ENCODE results near the gene ITCH. TPM values are rescaled to one million over a fixed set of nuclear protein-coding genes. Genes with fewer than 3 reads are reported as not detected.

ITCH gene
- total and polyA plus RNA-seq, 9 of the 15 experiments (the other 6 are each of a cell fraction or from before 2014, with no cell fraction given) = 7.5 to 53.0 (median 22.9) TPM

DNA sequence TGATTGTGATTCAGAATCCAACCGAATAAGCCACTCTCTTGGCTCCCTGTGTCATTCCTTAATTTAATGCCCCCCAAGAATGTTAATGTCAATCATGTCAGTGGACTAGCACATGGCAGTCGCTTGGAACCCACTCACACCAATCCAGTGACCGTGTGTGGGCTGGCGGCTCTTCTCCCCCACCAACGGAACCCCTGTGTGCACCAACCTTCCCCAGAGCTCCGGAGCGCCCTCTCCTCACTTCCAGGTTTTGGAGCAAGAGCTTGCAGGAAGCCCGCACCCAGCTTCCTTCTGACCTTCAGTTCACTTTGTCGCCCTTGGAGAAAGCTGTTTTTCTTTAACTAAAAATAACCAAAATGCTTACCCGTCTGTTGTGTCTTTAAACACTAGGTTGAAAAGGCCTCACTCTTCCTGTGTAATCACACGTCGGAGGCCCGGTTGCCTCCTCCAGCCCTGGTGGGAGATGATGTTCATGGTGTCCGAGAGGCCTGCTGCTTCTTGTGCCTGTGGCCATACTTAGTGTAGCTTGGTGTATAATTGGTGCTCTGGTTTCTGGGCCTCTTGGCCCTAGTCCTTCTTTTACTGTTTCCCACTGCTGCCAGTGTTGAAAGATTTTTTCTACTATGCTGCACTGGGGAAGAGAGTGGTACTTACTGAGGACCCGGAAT lies 177.7 kb downstream of the ITCH start:
- peaks cover 45% of the 10 kb centered on the region for H3K36me3 ChIP-seq (ENCODE audit: control insufficient read depth, insufficient read depth, low read length)

More for the DNA sequence above, 177.7 kb downstream of the ITCH start:
- Histone ChIP-seq H3K27me3 (ENCODE audit: control insufficient read depth in 2 of 2, insufficient read depth in 2 of 2, low read length in 2 of 2) (no peaks in the 10 kb centered on the region), H3K79me2 (ENCODE audit: control insufficient read depth, insufficient read depth, low read length) (no peaks in the 10 kb centered on the region), H3K27ac (ENCODE audit: extremely low read depth, low read depth, low read length) (no peak overlapping the region), H3K4me1 (replicated peaks in 1 of 2; ENCODE audit: control insufficient read depth in 2 of 2, insufficient read depth in 2 of 2, low read length in 2 of 2) (peaks cover 0 to 3% of the 10 kb centered on the region in 2 experiments; a peak in 2 of 5 replicates), H3K4me2 (ENCODE audit: insufficient read depth, low read length) (no peak overlapping the region), H4K20me1 (replicated peaks; ENCODE audit: control insufficient read depth, insufficient read depth, low read length) (no peaks in the 10 kb centered on the region), H3K9me1 (ENCODE audit: control insufficient read depth, insufficient read depth, low read length) (no peaks in the 10 kb centered on the region), H3K9me3 (replicated peaks; ENCODE audit: control insufficient read depth, insufficient read depth, low read depth, low read length) (no peaks in the 10 kb centered on the region), H2AFZ (ENCODE audit: low read depth, low read length) (no peak overlapping the region), H3K9ac (ENCODE audit: insufficient read depth in 1 of 2, low read depth in 2 of 2, low read length in 2 of 2) (no peak overlapping the region; a peak in 1 of 4 replicates), H3K4me3 (no peak overlapping the region)
- FAIRE-seq = no peak
- TF ChIP-seq TCFL5 (CRISPR knock-in tag; conservative IDR thresholded peaks at IDR 0.05) (no peak), BCOR (IDR thresholded peaks at IDR 0.05) (no peak), TRIM28 (IDR thresholded peaks at IDR 0.05) (no peak), XRCC5 (IDR thresholded peaks at IDR 0.05; ENCODE audit: low read depth, low read length) (no peak), SRSF3 (IDR thresholded peaks at IDR 0.05; ENCODE audit: insufficient read depth, low read length) (no peak), ZNF12 (CRISPR knock-in tag; IDR thresholded peaks at IDR 0.05) (no peak), ZNF766 (CRISPR knock-in tag; conservative IDR thresholded peaks at IDR 0.05) (no peak), SP2 (IDR thresholded peaks at IDR 0.05; ENCODE audit: extremely low read depth, low read depth, low read length, poor library complexity, severe bottlenecking) (no peak), SIN3A (IDR thresholded peaks at IDR 0.05; ENCODE audit: borderline replicate concordance in 2 of 2, control insufficient read depth in 1 of 2, low read depth in 2 of 2, low read length in 2 of 2) (no peak), NFATC3 (IDR thresholded peaks at IDR 0.05) (no peak), PML (IDR thresholded peaks at IDR 0.05; ENCODE audit: low read length) (no peak), ZNF717 (CRISPR knock-in tag; IDR thresholded peaks at IDR 0.05) (no peak), ARNT (IDR thresholded peaks at IDR 0.05) (no peak)
- 92% methylated on average over 15 of the region's 15 CpGs for WGBS (ENCODE audit: insufficient coverage, low coverage, missing lambda C conversion rate)
- no peak for ATAC-seq
- in situ Hi-C loops (cut with MboI) (no loop called here), intact Hi-C loops (cut with micrococcal nuclease) (no loop called here)
- BruUV-seq (replicated peaks) = no TSS peak
- DNase-seq (ENCODE audit: extremely low read depth in 1 of 4, low spot score in 3 of 4) = no peak
- ChIA-PET POLR2A (interaction anchor here (0.6 to 0.7 kb wide), 2 partner anchors 10 to 154 kb away, joined by 3 read pairs; no protein-coding TSS in a partner anchor), CTCF (ENCODE audit: low intra/inter-chr PET ratio) (interaction anchor here (0.6 to 1.1 kb wide), 2 partner anchors 168 to 1453 kb away, joined by 3 read pairs; no protein-coding TSS in a partner anchor)
